Endometrial microvascular endothelial cells (primary cell): ENCODE measurements around the gene SLC6A12. TPM values are rescaled to one million over a fixed set of nuclear protein-coding genes. Genes with fewer than 3 reads are reported as not detected.

Experiments used
- in situ Hi-C: cut with HindIII; loops from 2 replicates; pipeline ENCODE4 v1.10.0; 2017; ENCODE audit warnings: low sequenced_read_pairs, low pct_unique_long_range_greater_than_20kb; ENCODE audit errors: inconsistent ontology term
- total RNA-seq: library from RNA; depleted of rRNA; stranded (reverse); fragments of >200 nt; gene quantifications from one replicate; pipeline ENCODE4 v1.2.3, GENCODE V29; 2015; ENCODE audit errors: inconsistent ontology term

Gene SLC6A12
- total RNA-seq, 1 donor from 2014 or later, result not detected

GRCh38 chr12:172732-173161, 41.2 kb downstream of the SLC6A12 start:
- in situ Hi-C loops, result no loop called here

- in situ Hi-C loops, result no loop called here
Observed at GRCh38 chr12:171743-172676, 41.9 kb downstream of the SLC6A12 start.

- in situ Hi-C loops, result no loop called here
Observed at GRCh38 chr12:171276-171675, 42.7 kb downstream of the SLC6A12 start.

DNA sequence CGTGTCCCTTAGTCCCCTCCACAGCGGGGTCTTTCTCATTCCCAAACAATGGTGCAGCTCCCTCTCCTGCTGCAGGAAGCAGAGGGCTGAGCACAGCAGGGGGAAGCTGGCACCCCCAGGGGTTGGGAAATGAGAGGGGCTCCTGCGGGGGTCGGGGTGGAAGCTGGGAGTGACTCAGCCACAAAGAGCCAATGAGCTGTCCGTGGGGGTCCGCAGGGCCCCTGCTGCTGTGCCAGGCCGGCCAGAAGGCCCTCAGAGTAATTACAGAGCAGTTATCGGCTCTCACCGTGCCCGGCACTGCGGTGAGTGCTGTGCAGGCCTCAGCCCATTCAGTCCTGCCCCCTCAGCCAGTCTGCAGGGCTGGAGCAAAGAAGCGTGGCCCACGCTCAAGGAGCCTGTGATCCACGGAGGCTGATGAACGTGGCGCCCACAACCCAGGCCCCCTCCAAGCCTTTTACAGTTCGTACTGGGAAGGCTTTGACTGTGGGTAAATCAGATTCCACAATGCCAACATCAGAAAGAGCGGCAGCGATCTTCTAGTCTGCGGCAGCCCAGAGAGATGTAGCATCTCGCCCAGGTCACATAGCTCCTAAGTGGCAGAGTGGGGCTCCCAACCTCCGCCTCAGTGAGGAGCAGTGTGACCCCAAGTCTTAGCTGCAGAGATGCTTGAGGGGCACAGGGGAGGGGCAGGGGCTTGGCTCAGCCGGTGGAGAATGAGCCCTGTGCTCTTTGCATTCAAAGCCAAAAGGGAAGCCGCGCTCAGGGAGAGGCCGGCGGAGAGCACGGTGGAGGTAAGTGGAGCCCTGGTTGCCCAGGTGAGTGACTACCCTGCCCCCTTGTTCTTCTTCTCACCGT, 43.4 kb downstream of the SLC6A12 start:
- in situ Hi-C loops, result no loop called here

DNA sequence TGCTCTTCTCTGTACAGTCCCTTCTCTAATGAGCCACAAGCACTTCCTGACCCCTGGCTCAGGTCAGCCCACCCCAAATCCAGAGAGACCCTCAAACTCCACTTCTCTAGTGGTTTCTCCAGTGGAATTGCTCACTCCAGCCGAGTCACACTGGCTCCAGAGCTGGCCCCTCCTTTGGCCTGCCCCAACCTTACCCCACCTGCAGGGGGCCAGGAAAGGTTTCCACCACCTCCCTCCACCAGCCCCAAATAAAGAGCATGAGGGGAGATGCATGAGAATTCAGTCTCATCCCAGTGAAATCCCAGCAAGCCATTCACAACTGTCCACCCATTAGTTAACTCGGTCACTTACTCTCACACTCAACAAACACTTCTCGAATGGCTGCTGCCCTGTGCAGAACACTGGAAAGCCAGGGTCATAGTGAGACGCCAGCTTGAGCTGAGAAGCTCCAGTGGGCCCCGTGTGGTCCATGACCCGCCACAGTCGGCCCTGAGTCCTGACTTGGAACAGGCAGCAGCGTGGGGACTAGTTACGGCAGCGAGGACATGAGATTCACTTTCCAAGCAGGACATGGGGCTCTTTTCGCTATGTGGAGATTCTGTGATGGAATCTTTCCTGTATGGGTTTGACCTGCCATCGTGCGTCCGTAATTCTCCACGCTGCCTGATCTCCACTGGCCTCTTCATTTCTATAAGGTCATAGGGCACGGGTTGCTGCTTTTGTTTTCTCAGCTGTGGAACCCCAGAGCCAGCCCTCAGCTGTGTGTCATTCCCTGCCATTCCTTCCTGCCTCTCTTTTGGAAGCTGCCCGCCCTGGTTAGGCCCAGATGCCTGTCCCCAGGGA, 44.2 kb downstream of the SLC6A12 start:
- in situ Hi-C loops, result no loop called here

DNA sequence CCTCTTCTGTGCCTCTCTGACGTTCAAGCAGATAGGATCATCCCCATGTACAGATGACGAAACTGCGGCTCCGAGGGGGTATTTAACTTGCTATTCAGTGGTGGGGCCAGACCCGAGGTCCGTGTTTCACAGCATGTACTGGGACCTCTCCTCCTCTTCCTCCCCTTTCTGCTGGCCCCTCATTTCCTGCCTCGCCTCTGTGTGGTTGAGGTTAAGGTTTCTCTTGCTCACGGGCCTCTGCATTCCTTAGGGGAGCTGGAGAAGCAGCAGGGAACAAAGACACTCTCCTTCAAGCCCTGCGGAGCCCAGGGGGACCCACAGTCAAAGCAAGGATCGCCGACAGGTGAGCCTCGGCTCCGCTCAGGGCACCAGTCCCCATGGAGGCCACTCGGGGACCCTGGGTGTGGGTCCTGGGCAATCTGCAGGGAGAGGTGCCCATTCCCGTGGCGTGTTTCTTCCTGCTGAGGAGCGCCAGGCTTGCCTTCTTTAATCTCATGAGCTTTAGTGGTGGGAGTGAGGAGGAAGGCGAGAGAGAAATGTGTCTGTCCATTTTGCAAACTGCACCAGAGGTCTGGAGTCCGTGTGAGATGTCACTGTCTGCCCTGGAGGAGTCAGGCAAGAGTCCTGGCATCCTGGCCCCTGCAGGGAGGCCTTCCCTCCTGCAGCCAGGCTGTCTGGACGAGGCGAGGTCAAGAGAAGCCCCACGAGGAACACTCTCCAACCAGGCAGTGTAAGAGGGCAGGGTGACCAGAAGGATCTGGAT, 45.0 kb downstream of the SLC6A12 start:
- in situ Hi-C loops, result no loop called here

- in situ Hi-C loops, result no loop called here
Observed at GRCh38 chr12:167959-168600, 45.9 kb downstream of the SLC6A12 start.

GRCh38 chr12:166425-167075, 47.4 kb downstream of the SLC6A12 start:
- in situ Hi-C loops, result no loop called here

DNA sequence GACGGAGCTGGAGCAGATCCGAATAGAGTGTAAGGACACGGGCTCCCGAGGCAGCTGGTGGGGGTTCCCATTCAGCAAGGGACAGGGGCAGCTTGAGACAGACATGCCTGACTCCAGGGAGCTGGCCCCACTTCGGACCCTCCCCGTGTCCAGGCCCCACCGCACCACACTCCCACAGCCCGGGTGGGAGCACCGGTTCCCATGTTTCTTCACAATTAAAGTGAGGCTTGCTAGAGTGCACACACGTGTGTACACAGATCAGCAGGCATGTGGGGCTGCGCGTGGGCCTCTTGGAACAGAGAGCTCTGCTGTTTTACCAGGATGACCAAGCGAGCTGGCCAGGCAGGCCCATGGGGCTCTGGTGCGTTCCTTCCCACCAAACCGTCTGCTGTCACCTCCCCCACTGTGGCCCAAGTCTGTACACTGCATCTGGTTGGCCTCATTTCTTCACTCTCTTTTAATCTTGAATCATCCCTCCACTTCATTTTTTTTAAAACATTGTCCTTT, 48.0 kb downstream of the SLC6A12 start:
- in situ Hi-C loops, result no loop called here

- in situ Hi-C loops, result no loop called here
Observed at GRCh38 chr12:164207-164606, 49.8 kb downstream of the SLC6A12 start.

- in situ Hi-C loops, result no loop called here
Observed at GRCh38 chr12:163406-163986, 50.5 kb downstream of the SLC6A12 start.

GRCh38 chr12:162467-163307, 51.3 kb downstream of the SLC6A12 start:
- in situ Hi-C loops, result no loop called here

DNA sequence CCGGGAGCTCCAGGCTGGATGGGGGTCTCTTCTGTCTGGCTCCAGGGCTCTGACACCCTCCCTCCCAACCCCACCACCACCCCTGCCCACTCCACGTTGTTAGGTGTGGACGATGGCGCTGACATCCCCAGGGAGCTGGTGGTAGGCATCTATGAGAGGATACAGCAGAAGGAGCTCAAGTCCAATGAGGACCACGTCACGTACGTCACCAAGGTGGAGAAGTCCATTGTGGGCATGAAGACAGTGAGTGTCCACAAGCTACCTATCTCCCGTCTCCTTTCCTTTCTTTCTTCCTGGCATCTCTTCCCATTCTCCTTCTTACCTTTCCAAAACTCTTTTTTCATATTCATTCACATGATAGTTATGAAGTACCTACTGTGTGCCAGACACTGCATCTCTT, 52.1 kb downstream of the SLC6A12 start:
- in situ Hi-C loops, result no loop called here

DNA sequence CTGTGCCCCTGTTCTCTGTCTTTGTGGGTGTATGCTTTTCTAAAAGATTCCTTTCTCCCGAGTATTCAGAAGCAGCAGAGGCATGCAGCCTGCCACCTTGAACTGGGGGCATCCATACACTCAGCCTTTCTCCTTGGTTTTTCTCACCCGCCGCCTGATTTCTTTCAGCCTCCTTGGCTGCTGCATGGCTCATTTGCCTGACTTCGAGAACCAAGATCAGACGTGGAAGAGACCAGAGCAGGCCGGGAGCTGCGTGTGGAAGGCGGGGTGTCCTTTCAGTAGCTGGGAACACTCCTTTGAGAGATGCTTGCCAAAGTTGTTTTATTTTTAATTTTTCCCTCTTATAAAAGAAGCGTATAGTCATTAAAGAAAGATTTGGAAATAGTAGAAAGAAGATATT, 53.1 kb downstream of the SLC6A12 start:
- in situ Hi-C loops, result no loop called here

DNA sequence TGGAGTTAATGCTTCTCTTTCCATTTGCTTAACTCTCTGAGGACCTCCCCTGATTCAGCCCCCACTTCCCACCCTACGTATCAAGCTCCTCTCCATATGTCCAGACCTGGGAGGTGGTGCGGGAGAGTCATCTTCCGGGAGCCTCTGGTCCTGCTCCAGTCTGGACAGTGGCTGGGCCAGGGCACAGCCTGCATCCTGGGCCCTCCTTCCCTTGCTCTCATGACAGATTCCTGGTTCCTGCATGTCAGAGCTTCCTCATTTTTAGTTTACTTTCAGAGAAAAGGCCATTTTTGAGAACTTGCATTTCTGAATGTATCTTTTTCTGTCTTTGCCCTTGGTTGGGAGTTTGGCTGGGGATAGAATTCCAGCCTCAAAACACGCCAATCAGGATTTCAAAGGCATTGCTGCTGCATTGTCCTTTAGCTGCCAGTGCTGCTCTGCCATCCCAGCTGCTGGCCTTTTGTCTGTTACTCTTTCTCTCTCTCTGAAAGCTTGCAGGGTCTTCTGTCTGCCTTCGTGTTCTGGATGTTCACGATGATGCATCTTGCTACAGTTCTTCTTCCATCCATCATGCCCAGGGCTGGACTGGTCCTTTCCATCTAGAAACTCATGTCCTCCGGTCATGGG, 54.7 kb downstream of the SLC6A12 start:
- in situ Hi-C loops, result no loop called here

DNA sequence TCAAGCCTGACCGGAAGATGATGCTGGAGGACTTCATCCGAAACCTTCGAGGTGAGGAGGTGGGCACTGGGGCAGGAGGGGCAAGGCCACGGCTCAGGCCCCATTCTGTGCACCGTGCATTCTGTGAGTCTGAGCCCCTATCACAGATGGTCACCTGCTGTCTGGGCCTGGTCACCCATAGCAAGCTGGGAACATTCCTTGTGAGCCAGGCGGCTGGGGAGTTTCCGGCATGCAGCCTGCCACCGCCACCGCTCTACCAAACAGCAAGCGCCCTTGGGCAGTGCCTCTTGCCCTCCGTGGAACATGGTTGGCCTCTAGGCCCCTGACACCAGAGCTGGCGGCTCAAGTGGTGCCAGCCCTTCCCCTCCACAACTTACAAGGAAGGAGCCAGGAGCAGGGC, 56.3 kb downstream of the SLC6A12 start:
- in situ Hi-C loops, result no loop called here
